GM18868 (cell line): ENCODE results near the gene MBP.

Experiments used
- ATAC-seq: cut with Tn5 transposase; IDR thresholded peaks from one replicate; pipeline ENCODE4 v1.9.1; 2021; ENCODE audit warnings: mild to moderate bottlenecking, moderate library complexity; ENCODE audit not compliant: unreplicated experiment

Gene MBP

DNA sequence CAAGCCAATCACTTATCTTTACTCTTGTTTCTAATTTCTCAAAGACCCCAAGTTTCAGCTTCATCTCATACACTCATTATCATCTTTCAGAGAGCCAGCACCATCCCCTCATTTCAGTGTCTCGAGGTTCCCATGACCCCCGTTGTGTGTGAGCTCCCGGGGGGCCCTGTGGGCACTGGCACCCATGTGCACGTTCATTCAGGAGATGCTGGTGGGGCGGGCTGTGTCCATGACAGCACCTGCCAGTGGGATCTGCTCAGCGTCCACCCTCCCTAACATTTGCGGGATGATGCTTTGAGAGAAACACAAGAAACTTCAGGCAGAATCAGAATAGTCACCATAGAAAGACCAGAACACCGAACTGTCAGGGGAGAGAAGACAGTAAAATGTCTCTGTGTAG, 120.5 kb downstream of the MBP start:
- no peak for ATAC-seq

- no peak for ATAC-seq
Observed at GRCh38 chr18:77009675-77010074, 122.9 kb downstream of the MBP start.

GRCh38 chr18:77008576-77009315, 123.8 kb downstream of the MBP start:
- ATAC-seq: no peak

GRCh38 chr18:77008006-77008405, 124.6 kb downstream of the MBP start:
- no peak for ATAC-seq

- ATAC-seq: no peak
Observed at GRCh38 chr18:77007251-77007650, 125.3 kb downstream of the MBP start.

- no peak for ATAC-seq
Observed at GRCh38 chr18:77006305-77007175, 126.0 kb downstream of the MBP start.

- ATAC-seq: no peak
Observed at GRCh38 chr18:77005651-77006195, 126.9 kb downstream of the MBP start.

DNA sequence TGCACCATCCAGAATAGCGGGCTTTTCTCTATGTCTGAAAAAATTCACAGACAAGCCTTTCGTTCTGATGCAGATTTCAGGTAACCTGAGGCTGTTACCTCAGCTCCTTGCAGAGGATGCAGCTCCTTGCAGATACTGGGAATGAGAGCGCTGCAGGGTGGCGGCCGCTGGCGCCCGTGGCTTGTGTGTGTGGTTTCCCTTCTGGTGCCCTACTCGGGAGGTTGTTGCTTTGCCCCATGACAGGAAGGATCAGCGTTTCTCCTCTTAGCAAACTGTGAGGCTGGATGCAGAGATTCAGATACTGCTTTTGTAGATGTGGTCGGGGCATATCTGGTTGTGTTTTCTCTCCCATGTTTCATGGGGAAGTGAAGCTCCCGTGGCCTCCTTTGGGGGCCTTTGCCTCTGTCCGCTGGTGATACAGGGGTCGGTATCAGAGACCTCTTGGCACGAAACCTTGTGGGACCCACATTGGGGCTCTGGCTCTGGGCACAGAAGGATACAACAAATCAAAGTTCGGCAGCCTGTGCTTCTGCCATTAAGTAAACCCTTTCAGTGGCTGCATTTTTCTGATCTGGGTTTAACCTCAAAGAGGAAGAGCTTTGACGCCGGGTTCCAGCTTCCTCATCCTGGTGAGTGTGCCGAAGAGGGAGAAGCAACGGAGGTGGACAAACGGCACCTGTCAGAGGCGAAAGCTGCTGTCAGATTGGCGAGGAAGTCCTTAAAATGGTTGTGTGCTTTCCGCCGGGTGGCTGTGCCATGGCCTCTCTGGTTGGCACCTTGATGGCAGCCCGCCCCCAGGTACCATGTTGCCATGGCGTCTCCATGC, 127.8 kb downstream of the MBP start:
- ATAC-seq: no peak

DNA sequence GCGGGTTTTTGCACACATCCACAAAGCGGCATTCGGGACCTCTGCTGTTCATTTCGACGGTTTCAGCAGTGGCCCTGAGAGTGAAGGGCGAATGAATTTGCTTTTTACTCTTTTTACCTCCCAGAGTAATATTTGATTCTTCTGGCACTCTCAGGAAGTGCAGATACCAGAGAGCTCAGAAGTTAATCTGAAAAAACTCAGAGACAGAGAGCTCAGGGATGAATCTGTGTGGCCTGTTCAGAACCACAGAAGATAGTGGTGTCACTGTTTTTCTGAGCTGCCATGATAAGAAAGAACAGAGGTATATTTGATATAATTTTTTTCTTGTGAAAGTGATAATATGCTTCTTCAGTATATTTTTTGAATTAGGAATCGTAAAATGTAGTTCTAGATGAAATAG, 129.3 kb downstream of the MBP start:
- no peak for ATAC-seq

- no peak for ATAC-seq
Observed at GRCh38 chr18:77002496-77002895, 130.1 kb downstream of the MBP start.

DNA sequence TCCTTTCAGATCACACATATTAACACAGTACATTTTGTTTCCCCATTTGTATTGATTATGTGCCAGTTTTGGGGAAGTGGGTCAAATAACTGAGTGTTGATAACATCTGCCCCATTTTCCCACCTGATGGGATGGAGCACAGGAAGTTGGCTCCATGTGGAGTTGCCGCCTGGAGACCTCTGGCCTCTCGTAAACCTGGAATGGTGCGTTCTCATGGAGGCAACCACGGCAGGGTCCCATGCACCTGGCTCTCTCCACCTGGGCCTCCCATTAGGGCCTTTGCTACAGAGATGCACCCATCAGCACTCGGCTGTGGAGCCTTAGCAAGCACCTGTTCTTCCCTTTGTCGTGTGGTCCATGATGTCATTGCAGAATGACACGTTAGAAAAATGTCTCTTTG, 130.6 kb downstream of the MBP start:
- no peak for ATAC-seq

GRCh38 chr18:77001041-77001440, 131.5 kb downstream of the MBP start:
- ATAC-seq: no peak

- no peak for ATAC-seq
Observed at GRCh38 chr18:77000527-77000926, 132.1 kb downstream of the MBP start.

- no peak for ATAC-seq
Observed at GRCh38 chr18:76999077-76999476, 133.5 kb downstream of the MBP start.

GRCh38 chr18:76997951-76998808, 134.4 kb downstream of the MBP start:
- ATAC-seq: no peak

GRCh38 chr18:76996429-76996828, 136.2 kb downstream of the MBP start:
- no peak for ATAC-seq

GRCh38 chr18:76995896-76996295, 136.7 kb downstream of the MBP start:
- no peak for ATAC-seq

- ATAC-seq: no peak
Observed at GRCh38 chr18:76994086-76994654, 138.4 kb downstream of the MBP start.

DNA sequence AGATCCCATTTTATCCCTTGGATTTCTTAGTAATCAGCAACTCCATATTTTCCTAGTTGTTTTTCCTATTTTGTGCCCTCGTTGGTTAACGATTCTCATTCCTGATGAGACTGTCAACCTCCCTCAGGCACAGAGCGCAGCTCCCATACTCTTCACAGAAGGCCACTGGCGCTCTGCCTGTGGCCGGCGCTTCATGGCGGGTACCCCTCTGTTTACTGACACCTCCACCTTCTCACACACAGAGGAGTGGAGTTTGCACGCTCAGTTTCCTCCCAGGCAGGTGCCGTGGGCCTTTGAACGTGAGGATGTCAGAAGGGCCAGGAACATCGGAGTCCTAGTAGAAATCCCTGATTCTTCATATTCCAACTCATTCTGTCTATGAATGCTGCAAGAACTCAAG, 139.0 kb downstream of the MBP start:
- no peak for ATAC-seq

GRCh38 chr18:76993085-76993382, 139.5 kb downstream of the MBP start:
- no peak for ATAC-seq
